HG02870 (cell line): ENCODE results near the gene PPP1R13B.

ENCODE experiments used
- ATAC-seq: cut with Tn5 transposase; IDR thresholded peaks from one replicate; pipeline ENCODE4 v1.9.1; 2021; ENCODE audit warnings: mild to moderate bottlenecking, moderate library complexity; ENCODE audit not compliant: unreplicated experiment

PPP1R13B gene

DNA sequence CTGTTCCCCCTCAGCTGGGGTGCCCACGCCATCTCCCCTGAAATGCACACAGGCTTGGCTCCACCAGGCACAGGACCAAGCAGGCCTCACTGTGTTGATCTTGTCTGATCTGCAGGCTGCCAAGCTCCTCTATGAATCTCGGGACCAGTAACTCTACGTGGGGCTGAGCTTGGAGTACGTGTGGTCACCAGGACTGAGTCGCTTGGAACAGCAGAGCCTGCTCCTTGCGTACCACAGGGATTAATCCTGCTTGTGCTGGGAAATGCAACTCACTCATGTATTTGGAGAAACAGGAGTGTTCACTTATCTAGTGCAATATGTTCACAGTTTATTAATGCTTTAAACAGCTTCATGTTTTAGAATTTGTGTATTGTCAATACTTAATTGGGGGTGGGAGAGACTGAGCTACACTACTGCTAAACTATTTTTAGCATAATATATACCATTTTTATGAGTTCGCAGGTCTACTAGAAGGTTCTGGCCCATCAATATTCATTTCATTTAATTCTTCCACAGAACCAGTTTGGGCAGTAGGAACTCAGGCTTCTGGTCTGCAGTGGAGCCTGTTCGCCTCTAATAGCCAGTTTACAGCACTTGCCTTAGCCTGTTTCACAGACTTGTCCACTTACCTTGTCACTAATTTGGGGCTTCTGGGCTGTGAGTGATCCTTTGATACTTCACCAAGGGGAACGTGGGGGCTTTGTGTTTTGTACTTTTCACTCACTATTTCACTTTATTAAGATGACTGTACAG, 114.3 kb downstream of the PPP1R13B start:
- no peak for ATAC-seq

- no peak for ATAC-seq
Measured at GRCh38 chr14:103731916-103732867, 115.2 kb downstream of the PPP1R13B start.

GRCh38 chr14:103731481-103731880, 115.9 kb downstream of the PPP1R13B start:
- no peak for ATAC-seq

DNA sequence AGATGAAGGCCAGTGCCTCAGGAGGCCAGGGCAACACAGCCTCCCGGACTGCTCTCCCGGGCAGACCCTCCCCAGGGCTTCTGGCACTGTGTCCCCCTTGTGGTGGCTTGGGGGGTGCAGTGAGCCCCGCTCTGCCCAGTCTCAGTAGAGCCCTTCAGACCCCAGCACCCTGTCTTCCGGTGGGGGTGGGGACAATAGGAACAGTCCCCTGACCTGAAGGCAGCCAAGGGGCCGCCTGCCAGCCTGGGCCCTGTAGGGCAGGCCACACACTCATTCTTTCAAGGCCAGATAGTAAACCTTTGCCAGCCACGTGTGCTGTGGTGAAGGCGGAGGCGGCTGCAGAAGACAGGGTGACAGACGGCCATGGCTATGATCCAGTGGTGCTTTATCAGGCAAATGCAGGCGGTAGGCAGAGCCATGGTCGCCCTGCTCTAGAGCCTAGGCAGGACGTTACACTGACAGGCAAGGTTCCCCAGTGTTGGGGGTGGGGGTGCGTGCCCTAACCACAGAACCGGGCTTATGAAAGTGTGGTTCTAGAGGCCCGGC, 116.8 kb downstream of the PPP1R13B start:
- no peak for ATAC-seq

GRCh38 chr14:103729496-103730448, 117.6 kb downstream of the PPP1R13B start:
- no peak for ATAC-seq

GRCh38 chr14:103728721-103729120, 118.7 kb downstream of the PPP1R13B start:
- no peak for ATAC-seq

- ATAC-seq, result no peak
Measured at GRCh38 chr14:103728141-103728540, 119.2 kb downstream of the PPP1R13B start.

DNA sequence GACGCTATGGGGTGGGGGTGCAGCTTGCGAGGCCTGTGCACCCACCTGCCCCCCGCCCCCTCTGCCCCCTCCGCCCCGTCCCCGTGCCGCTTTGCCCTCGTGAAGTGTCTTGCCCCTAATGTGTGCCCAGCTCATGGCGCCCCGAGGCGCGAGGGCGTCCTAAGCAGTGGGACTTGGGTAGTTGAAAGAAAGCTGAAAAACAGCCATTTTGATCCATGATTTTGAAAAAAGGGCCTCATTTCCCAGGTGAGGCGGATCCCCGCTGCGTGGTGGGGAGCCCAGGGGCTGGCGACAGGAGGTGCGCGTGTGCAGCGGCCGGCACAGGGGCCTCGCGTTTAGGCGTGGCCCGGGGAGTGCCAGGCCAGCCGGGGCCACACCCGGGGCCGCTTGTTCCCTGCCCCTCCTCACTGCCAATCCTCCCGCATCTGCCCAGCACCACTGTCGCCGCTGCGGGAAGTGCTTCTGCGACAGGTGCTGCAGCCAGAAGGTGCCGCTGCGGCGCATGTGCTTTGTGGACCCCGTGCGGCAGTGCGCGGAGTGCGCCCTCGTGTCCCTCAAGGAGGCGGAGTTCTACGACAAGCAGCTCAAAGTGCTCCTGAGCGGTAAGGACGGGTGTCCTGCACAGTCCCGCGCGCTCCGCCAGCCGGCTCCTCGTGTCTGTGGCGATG, 119.9 kb downstream of the PPP1R13B start:
- no peak for ATAC-seq

- ATAC-seq, result no peak
Measured at GRCh38 chr14:103726474-103726873, 120.9 kb downstream of the PPP1R13B start.

- no peak for ATAC-seq
Measured at GRCh38 chr14:103725739-103726395, 121.5 kb downstream of the PPP1R13B start.

DNA sequence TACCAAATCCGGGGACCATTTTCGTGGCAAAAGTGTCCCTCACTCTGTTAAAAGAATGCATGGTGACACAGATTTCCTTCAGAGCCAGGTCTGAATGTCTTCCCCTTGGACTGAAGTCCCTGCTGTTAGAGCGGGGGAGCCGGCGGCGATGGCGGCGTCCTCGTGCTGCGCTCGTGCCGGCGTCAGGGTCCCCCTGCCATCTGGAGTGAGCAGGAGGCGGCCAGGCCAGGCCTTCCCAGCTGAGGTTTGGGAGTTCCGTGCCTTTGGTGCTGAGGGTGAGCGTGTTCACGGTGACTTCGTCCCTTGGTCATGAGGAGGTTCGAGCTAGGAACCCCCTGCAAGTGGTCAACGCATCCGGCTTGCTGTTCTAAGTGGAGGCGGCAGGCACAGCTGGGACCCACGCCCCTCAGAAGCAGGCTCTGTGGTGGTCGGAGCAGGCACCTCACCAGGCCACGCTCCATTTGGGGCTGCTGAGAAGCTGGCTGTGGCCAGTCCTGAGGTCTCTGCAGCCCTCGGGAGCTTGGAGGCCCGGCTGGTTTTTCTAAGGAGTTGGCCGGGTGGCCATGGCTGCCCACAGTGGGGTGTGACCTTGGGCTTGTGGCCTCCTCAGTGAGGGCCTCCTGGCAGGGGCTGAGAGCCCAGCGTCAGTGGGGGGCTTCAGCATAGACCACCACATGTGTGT, 122.2 kb downstream of the PPP1R13B start:
- no peak for ATAC-seq

DNA sequence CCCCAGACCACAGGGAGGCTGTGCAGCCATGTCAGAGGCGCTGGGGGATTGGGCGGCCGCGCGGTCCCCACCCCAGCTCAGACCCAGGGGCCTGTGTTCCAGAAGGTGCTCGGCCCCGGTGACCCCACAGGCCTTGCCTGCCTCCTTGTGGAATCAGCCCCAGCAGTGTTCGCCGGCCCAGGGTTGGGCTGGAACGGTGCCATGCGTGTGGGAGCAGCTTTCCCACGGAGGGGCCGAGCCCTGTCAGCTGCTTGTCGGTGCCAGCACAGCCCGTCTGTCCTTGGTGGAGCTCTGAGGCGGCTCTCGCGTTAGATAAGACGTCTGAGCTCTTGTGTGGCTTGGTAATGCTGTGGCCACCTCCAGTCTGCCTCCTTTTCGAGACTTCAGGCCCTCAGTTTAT, 123.3 kb downstream of the PPP1R13B start:
- ATAC-seq, result no peak

DNA sequence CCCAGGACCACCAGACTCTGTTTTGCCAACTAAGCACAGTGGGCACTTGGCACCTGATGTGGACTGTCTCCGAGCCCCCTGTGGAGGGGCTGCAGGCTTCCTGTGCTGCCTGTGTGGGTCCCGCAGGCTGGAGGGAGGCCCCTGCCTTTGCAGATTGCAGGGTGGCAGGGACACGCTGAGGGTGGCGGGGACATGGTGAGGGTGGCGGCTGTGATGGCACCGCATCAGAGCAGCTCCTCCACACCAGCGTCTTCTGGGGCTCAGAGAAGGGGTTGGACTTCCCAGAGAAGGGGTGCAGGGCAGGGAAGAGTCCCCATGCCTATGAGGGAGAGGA, 123.7 kb downstream of the PPP1R13B start:
- ATAC-seq, result no peak

DNA sequence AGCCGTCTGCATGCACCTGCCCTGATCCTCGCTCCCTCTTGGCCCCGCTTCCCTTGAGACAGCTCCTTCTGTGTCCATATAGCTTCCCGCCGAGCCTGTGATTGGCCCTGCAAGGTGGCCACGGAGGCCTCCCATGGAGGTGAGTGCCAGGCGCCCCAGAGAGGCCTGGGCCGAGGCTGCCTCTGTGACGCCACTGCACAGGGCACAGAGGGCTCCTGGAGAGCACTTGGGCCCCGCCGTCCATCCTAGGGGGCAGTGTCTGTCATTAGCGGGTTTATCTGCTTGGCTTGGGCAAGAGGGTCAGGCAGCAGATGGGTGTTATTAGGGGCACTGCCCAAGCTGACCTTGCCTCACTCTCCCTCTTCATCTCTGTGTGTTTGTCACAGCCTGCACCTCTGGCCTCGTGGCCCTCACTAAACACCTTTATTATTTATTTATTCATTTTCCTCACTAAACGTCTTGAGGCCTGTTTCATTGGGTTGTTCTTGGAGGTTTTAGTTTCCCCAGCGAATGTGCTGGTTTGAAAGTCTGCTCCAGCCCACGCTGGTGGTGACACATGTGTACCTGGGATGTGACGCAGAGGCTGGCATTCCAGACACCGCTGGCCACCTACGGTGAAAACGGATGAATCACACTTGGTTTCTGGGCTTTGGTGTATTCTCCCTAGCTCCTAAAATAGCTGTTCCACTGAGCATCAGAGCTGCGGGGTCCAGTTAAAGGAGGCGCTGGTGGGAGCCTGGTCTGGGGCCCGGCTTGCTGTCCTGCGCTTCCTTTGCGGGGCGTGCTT, 125.8 kb downstream of the PPP1R13B start:
- no peak for ATAC-seq

- no peak for ATAC-seq
Measured at GRCh38 chr14:103719751-103720150, 127.6 kb downstream of the PPP1R13B start.

- ATAC-seq, result no peak
Measured at GRCh38 chr14:103718572-103718971, 128.8 kb downstream of the PPP1R13B start.

- ATAC-seq, result no peak
Measured at GRCh38 chr14:103716899-103717411, 130.4 kb downstream of the PPP1R13B start.
